PC-9 (cell line): ENCODE results near the gene SREBF2. TPM values are rescaled to one million over a fixed set of nuclear protein-coding genes. Genes with fewer than 3 reads are reported as not detected.

Experiments used
- BruUV-seq: library from RNA; stranded (reverse); fragments of 400-500 nt; replicated peaks from 2 replicates; lab custom pipeline; 2021; lab: Mats Ljungman, UMichigan
- CTCF ChIA-PET: fragments of 300-600 bp; sonication (Branson Sonifier 250); formaldehyde crosslinking; loops from one replicate; lab custom pipeline; 2022; ENCODE audit warnings: antibody characterized with exemption; lab: Charles Lee
- POLR2A ChIA-PET: fragments of 300-600 bp; sonication (Branson Sonifier 250); formaldehyde crosslinking; loops from one replicate; lab custom pipeline; 2022; ENCODE audit warnings: antibody characterized with exemption; ENCODE audit not compliant: unreplicated experiment; lab: Charles Lee
- DNase-seq, 2 experiments: peaks; one replicate each; pipeline versions ENCODE4 v3.0.0 to v3.0.0-alpha.2; 2015 to 2022; ENCODE audit warnings: mixed read lengths in 1 of 2
- H2AFZ ChIP-seq: fragments of 200-600 bp; sonication (generic); 2 replicates; pipeline ENCODE4 v1.8.1; 2017; ENCODE audit warnings: antibody characterized with exemption
- H3F3A ChIP-seq: fragments of 200-600 bp; sonication (generic); 2 replicates; pipeline ENCODE4 v1.8.1; 2017; ENCODE audit warnings: antibody characterized with exemption, mild to moderate bottlenecking, low read depth; ENCODE audit not compliant: insufficient read depth
- H3K27ac ChIP-seq: fragments of 200-600 bp; sonication (generic); 2 replicates; pipeline ENCODE4 v1.6.1; 2016; ENCODE audit warnings: mixed run types
- H3K27me3 ChIP-seq: fragments of 200-600 bp; sonication (generic); 2 replicates; pipeline ENCODE4 v1.6.1; 2016; ENCODE audit warnings: low read depth, mixed run types; ENCODE audit not compliant: insufficient read depth
- H3K36me3 ChIP-seq: fragments of 200-600 bp; sonication (generic); 2 replicates; pipeline ENCODE4 v1.6.1; 2016; ENCODE audit warnings: low read depth, mixed run types
- H3K4me1 ChIP-seq: fragments of 200-600 bp; sonication (generic); replicated peaks from 2 replicates; pipeline ENCODE4 v1.6.1; 2016; ENCODE audit warnings: mixed run types; ENCODE audit not compliant: insufficient read depth
- H3K4me2 ChIP-seq: fragments of 200-600 bp; sonication (generic); 2 replicates; pipeline ENCODE4 v1.6.1; 2017; ENCODE audit warnings: mixed run types
- H3K4me3 ChIP-seq: fragments of 200-600 bp; sonication (generic); 2 replicates; pipeline ENCODE4 v1.6.1; 2016; ENCODE audit warnings: mixed run types
- H3K79me2 ChIP-seq: fragments of 200-600 bp; sonication (generic); 2 replicates; pipeline ENCODE4 v1.6.1; 2017; ENCODE audit warnings: low read depth, mixed run types
- H3K9me2 ChIP-seq: fragments of 200-600 bp; sonication (generic); 2 replicates; pipeline ENCODE4 v1.8.1; 2017; ENCODE audit warnings: mild to moderate bottlenecking; ENCODE audit not compliant: insufficient read depth
- H3K9me3 ChIP-seq: fragments of 200-600 bp; sonication (generic); 2 replicates; pipeline ENCODE4 v1.8.1; 2016; ENCODE audit warnings: low read depth; ENCODE audit not compliant: insufficient read depth
- H4K20me1 ChIP-seq: fragments of 200-600 bp; sonication (generic); 2 replicates; pipeline ENCODE4 v1.8.1; 2017; ENCODE audit not compliant: insufficient read depth
- EZH2 ChIP-seq: fragments of 200-600 bp; sonication (generic); IDR thresholded peaks from 2 replicates; pipeline ENCODE4 v1.8.0; 2017; ENCODE audit warnings: antibody characterized with exemption, low read depth
- intact Hi-C: fragments of 100-400 bp; cut with micrococcal nuclease; formaldehyde crosslinking; loops from one replicate; pipeline ENCODE4 v1.10.0; 2022; ENCODE audit not compliant: unreplicated experiment
- total RNA-seq: library from RNA; stranded (reverse); gene quantifications from 2 replicates; pipeline ENCODE4 v1.2.3, GENCODE V29; 2021
- TF ChIP-seq, protein P1 (sequence below): fragments of 200-600 bp; sonication (generic); conservative IDR thresholded peaks from 2 replicates; pipeline ENCODE4 v1.6.1; 2017; ENCODE audit warnings: mixed run types, antibody characterized with exemption, mild to moderate bottlenecking, moderate library complexity

SREBF2 gene
- total RNA-seq, 1 experiment from 2014 or later = 196 TPM

GRCh38 chr22:41812805-41813545 lies 19.9 kb upstream of the SREBF2 start:
- no peak overlapping the region for H3K27ac ChIP-seq
- H3K4me3 ChIP-seq = no peak overlapping the region
- no peak for TF ChIP-seq EZH2
- intact Hi-C loops = no loop called here
- no TSS peak for BruUV-seq
- no peaks in the 10 kb centered on the region for H3K9me2 ChIP-seq
- H3K9me3 ChIP-seq = no peaks in the 10 kb centered on the region
- H3K4me2 ChIP-seq = no peak overlapping the region
- no peak for DNase-seq
- no peaks in the 10 kb centered on the region for H3K79me2 ChIP-seq
- no peak overlapping the region for H2AFZ ChIP-seq
- CTCF ChIA-PET = no interaction called here
- POLR2A ChIA-PET = no interaction called here
- no peaks in the 10 kb centered on the region for H3K4me1 ChIP-seq
- H4K20me1 ChIP-seq = no peaks in the 10 kb centered on the region
- peaks cover 3% of the 10 kb centered on the region; the same call in 1 of the 2 replicates for H3K36me3 ChIP-seq
- no peaks in the 10 kb centered on the region for H3K27me3 ChIP-seq
- H3F3A ChIP-seq = no peaks in the 10 kb centered on the region

GRCh38 chr22:41813726-41814410 lies 19.0 kb upstream of the SREBF2 start:
- DNase-seq = no peak
- Histone ChIP-seq H2AFZ (no peak overlapping the region), H3K4me3 (no peak overlapping the region), H3K36me3 (peaks cover 3% of the 10 kb centered on the region; the same call in 1 of the 2 replicates), H3K27me3 (no peaks in the 10 kb centered on the region), H3K4me2 (no peak overlapping the region), H3F3A (no peaks in the 10 kb centered on the region), H3K9me3 (no peaks in the 10 kb centered on the region), H3K27ac (no peak overlapping the region), H4K20me1 (no peaks in the 10 kb centered on the region), H3K79me2 (no peaks in the 10 kb centered on the region), H3K9me2 (no peaks in the 10 kb centered on the region), H3K4me1 (no peaks in the 10 kb centered on the region)
- POLR2A ChIA-PET = interaction anchor here (0.6 kb wide), 1 partner anchor 146 kb away, joined by 7 read pairs; no protein-coding TSS in a partner anchor
- CTCF ChIA-PET = no interaction called here
- intact Hi-C loops = no loop called here
- TF ChIP-seq, protein P1, sequence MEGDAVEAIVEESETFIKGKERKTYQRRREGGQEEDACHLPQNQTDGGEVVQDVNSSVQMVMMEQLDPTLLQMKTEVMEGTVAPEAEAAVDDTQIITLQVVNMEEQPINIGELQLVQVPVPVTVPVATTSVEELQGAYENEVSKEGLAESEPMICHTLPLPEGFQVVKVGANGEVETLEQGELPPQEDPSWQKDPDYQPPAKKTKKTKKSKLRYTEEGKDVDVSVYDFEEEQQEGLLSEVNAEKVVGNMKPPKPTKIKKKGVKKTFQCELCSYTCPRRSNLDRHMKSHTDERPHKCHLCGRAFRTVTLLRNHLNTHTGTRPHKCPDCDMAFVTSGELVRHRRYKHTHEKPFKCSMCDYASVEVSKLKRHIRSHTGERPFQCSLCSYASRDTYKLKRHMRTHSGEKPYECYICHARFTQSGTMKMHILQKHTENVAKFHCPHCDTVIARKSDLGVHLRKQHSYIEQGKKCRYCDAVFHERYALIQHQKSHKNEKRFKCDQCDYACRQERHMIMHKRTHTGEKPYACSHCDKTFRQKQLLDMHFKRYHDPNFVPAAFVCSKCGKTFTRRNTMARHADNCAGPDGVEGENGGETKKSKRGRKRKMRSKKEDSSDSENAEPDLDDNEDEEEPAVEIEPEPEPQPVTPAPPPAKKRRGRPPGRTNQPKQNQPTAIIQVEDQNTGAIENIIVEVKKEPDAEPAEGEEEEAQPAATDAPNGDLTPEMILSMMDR = no peak
- TF ChIP-seq EZH2 = no peak
- BruUV-seq = no TSS peak

- no peaks in the 10 kb centered on the region for H3F3A ChIP-seq
- H3K9me3 ChIP-seq = no peaks in the 10 kb centered on the region
- BruUV-seq = no TSS peak
- no peak for DNase-seq
- H3K4me3 ChIP-seq = no peak overlapping the region
- no peak overlapping the region for H3K4me2 ChIP-seq
- H2AFZ ChIP-seq = no peak overlapping the region
- intact Hi-C loops = no loop called here
- ChIA-PET CTCF (no interaction called here), POLR2A (no interaction called here)
- no peaks in the 10 kb centered on the region for H4K20me1 ChIP-seq
- no peak for TF ChIP-seq EZH2
- TF ChIP-seq, protein P1 = no peak
- H3K36me3 ChIP-seq = peaks cover 3% of the 10 kb centered on the region; the same call in 1 of the 2 replicates
- H3K27ac ChIP-seq = no peak overlapping the region
- no peaks in the 10 kb centered on the region for H3K9me2 ChIP-seq
- no peaks in the 10 kb centered on the region for H3K27me3 ChIP-seq
- no peaks in the 10 kb centered on the region for H3K4me1 ChIP-seq
- H3K79me2 ChIP-seq = no peaks in the 10 kb centered on the region
Observed at GRCh38 chr22:41815716-41816115, 17.2 kb upstream of the SREBF2 start.
